Endodermal cell (in vitro differentiated cells): Measurements from ENCODE around the gene LAMA4. TPM values are rescaled to one million over a fixed set of nuclear protein-coding genes. Genes with fewer than 3 reads are reported as not detected.

Experiments used
- DNase-seq: peaks from one replicate; pipeline ENCODE4 v3.0.0-alpha.2; 2017
- H3K27ac ChIP-seq: 2 replicates; pipeline ENCODE4 v1.5.1; 2013; ENCODE audit warnings: mild to moderate bottlenecking, low read depth, low read length, moderate library complexity
- H3K27me3 ChIP-seq: 2 replicates; pipeline ENCODE4 v1.6.1; 2013; ENCODE audit warnings: mild to moderate bottlenecking, low read length, moderate library complexity; ENCODE audit not compliant: insufficient read depth, control insufficient read depth, poor library complexity, severe bottlenecking
- H3K36me3 ChIP-seq: 2 replicates; pipeline ENCODE4 v1.7.0; 2013; ENCODE audit warnings: mild to moderate bottlenecking, low read length, moderate library complexity; ENCODE audit not compliant: control insufficient read depth, insufficient read depth
- H3K4me1 ChIP-seq: one replicate; pipeline ENCODE4 v1.7.0; 2013; ENCODE audit warnings: low read length; ENCODE audit not compliant: control insufficient read depth, insufficient read depth
- H3K4me3 ChIP-seq: 2 replicates; pipeline ENCODE4 v1.5.1; 2013; ENCODE audit warnings: mild to moderate bottlenecking, low read length, moderate library complexity
- H3K9ac ChIP-seq: 2 replicates; pipeline ENCODE4 v1.6.1; 2013; ENCODE audit warnings: mild to moderate bottlenecking, low read length, moderate library complexity; ENCODE audit not compliant: poor library complexity, severe bottlenecking; ENCODE audit errors: extremely low read depth
- H3K9me3 ChIP-seq: 2 replicates; pipeline ENCODE4 v1.6.1; 2013; ENCODE audit warnings: mild to moderate bottlenecking, low read length, moderate library complexity; ENCODE audit not compliant: control insufficient read depth
- H3K27ac Mint-ChIP-seq: 2 replicates; pipeline ENCODE4 v1.8.0; 2020; ENCODE audit warnings: mixed read lengths
- H3K27me3 Mint-ChIP-seq: 2 replicates; pipeline ENCODE4 v1.8.0; 2021; ENCODE audit warnings: mild to moderate bottlenecking, mixed read lengths; ENCODE audit not compliant: insufficient read depth
- H3K36me3 Mint-ChIP-seq: 2 replicates; pipeline ENCODE4 v1.8.0; 2020; ENCODE audit warnings: low read depth, mixed read lengths
- H3K4me1 Mint-ChIP-seq: 2 replicates; pipeline ENCODE4 v1.8.0; 2020; ENCODE audit warnings: mixed read lengths
- H3K4me3 Mint-ChIP-seq: 2 replicates; pipeline ENCODE4 v1.8.0; 2020; ENCODE audit warnings: mild to moderate bottlenecking, moderate library complexity, mixed read lengths
- H3K9me3 Mint-ChIP-seq: 2 replicates; pipeline ENCODE4 v1.8.0; 2020; ENCODE audit warnings: mild to moderate bottlenecking, mixed read lengths
- WGBS, 2 experiments: methylation state at CpG; one replicate each; pipeline versions ENCODE4 v1.1.5 to v1.1.7; 2013; ENCODE audit warnings: missing lambda C conversion rate in 2 of 2, mixed read lengths in 1 of 2; ENCODE audit not compliant: insufficient coverage in 1 of 2, insufficient read length in 1 of 2; 5-methylcytosine and 5-hydroxymethylcytosine counted together
- total RNA-seq, 2 donors: library from RNA; stranded (reverse); fragmentation: NEBNext Ultra II Directional in 1 of 2; extraction: Animal tissue kit (Norgen Biotek cat#: 25700) in 1 of 2; gene quantifications; 2 replicates in 1 of 2; 3 replicates in 1 of 2; pipeline ENCODE4 v1.2.1, GENCODE V29; 2021
- TF ChIP-seq, protein P1 (sequence below): fragments of 200-600 bp; sonication (generic); conservative IDR thresholded peaks from 2 replicates; pipeline ENCODE4 v1.5.0; 2021; ENCODE audit warnings: antibody characterized with exemption, mild to moderate bottlenecking

The LAMA4 gene
- total RNA-seq, 2 donors from 2014 or later = 0.24 to 3.7 TPM

DNA sequence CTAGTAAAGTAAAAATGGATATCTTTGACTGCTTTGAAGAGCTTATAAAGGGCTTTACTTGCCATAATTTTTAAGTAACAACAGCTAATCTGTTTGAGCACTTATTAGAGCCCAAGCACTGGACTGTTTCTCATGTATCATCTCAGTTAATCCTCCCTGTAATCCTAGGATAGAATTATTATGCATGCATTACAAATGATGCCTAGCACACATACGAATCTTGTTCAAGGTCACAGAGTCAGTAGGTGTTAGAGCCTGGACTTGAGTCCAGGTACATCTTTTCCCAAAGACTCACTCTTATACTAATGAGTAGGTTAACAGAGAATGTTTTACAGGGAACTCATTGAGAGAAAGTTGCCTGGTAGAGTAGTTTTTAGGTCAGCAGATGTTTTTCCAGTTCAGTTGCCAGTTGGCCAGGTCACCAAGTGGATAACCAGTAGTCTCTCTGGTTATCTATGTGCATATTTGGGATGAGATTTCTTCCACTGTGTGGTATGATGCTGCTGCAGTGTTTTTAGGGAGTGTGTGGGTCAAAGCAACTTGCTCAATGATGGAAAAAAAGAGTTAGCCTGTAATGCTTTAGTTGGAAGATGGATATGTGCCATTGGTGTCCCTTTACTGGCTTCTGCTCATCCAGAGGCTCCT is 32.3 kb upstream of the LAMA4 start:
- no peaks in the 10 kb centered on the region for H3K4me1 ChIP-seq

DNA sequence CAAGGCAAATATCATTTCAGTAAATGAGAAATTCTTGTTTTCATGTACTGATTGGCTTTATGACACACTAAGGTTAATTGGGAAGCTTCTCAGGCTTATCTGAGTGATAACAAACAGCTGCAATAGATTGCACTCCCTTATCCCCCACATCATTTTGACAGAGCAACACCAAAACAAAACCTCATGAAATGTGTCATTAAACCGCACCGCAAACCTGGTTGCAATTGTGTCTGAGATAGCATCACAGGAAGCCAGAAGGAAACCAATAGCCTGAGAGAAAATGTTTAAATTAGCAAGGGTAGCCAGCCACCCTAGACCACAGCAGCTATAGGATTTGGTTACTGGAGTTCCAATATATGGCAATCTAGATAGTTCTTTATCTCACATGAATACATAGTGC is 31.6 kb upstream of the LAMA4 start:
- H3K27me3 Mint-ChIP-seq = no peaks in the 10 kb centered on the region
- no peak for DNase-seq
- H3K9me3 Mint-ChIP-seq = no peaks in the 10 kb centered on the region
- H3K27ac Mint-ChIP-seq = no peak overlapping the region
- H3K4me3 Mint-ChIP-seq = no peak overlapping the region
- H3K4me1 Mint-ChIP-seq = peaks cover 4% of the 10 kb centered on the region
- Histone ChIP-seq H3K4me3 (no peak overlapping the region), H3K9me3 (no peaks in the 10 kb centered on the region), H3K27me3 (no peaks in the 10 kb centered on the region), H3K9ac (no peak overlapping the region), H3K27ac (no peak overlapping the region), H3K36me3 (no peaks in the 10 kb centered on the region), H3K4me1 (no peaks in the 10 kb centered on the region)
- no peaks in the 10 kb centered on the region for H3K36me3 Mint-ChIP-seq
- 93 to 94% methylated on average over 2 of the region's 2 CpGs for WGBS, 2 experiments
- TF ChIP-seq, protein P1, sequence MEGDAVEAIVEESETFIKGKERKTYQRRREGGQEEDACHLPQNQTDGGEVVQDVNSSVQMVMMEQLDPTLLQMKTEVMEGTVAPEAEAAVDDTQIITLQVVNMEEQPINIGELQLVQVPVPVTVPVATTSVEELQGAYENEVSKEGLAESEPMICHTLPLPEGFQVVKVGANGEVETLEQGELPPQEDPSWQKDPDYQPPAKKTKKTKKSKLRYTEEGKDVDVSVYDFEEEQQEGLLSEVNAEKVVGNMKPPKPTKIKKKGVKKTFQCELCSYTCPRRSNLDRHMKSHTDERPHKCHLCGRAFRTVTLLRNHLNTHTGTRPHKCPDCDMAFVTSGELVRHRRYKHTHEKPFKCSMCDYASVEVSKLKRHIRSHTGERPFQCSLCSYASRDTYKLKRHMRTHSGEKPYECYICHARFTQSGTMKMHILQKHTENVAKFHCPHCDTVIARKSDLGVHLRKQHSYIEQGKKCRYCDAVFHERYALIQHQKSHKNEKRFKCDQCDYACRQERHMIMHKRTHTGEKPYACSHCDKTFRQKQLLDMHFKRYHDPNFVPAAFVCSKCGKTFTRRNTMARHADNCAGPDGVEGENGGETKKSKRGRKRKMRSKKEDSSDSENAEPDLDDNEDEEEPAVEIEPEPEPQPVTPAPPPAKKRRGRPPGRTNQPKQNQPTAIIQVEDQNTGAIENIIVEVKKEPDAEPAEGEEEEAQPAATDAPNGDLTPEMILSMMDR = no peak

More for the DNA sequence above, 32.3 kb upstream of the LAMA4 start:
- Histone ChIP-seq H3K9ac (no peak overlapping the region), H3K9me3 (no peaks in the 10 kb centered on the region), H3K27ac (no peak overlapping the region), H3K36me3 (no peaks in the 10 kb centered on the region), H3K4me3 (no peak overlapping the region), H3K27me3 (no peaks in the 10 kb centered on the region)
- H3K27me3 Mint-ChIP-seq = no peaks in the 10 kb centered on the region
- H3K4me1 Mint-ChIP-seq = peaks cover 4% of the 10 kb centered on the region
- no peaks in the 10 kb centered on the region for H3K36me3 Mint-ChIP-seq
- TF ChIP-seq, protein P1 = no peak
- H3K4me3 Mint-ChIP-seq = no peak overlapping the region
- 84 to 90% methylated on average over 1 of the region's 1 CpG for WGBS, 2 experiments
- no peaks in the 10 kb centered on the region for H3K9me3 Mint-ChIP-seq
- no peak for DNase-seq
- H3K27ac Mint-ChIP-seq = no peak overlapping the region

DNA sequence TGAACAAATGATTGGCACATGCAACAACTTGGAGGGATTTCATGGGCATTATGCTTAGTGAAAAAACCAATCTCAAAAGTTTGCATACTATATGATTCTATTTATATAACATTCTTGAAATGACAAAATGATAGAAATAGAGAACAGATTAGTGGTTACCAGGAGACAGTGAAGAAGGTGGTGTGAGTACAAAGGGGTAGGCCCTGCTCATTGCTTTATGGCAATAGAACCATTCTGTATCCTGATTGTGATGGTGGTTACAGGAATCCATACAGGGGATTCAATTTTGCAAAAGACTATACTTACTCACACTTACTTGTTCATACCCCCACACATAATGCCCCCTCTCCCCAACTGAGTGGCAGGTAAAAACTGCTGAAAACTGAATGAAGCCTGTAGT is 30.2 kb upstream of the LAMA4 start:
- Mint-ChIP-seq H3K4me1 (peaks cover 4% of the 10 kb centered on the region), H3K9me3 (no peaks in the 10 kb centered on the region), H3K36me3 (no peaks in the 10 kb centered on the region), H3K4me3 (no peak overlapping the region), H3K27ac (no peak overlapping the region), H3K27me3 (no peaks in the 10 kb centered on the region)
- TF ChIP-seq, protein P1 = no peak
- H3K9me3 ChIP-seq = no peaks in the 10 kb centered on the region
- no peak overlapping the region for H3K27ac ChIP-seq
- H3K4me3 ChIP-seq = no peak overlapping the region
- H3K27me3 ChIP-seq = no peaks in the 10 kb centered on the region
- DNase-seq = no peak
- H3K4me1 ChIP-seq = no peaks in the 10 kb centered on the region
- no peak overlapping the region for H3K9ac ChIP-seq
- H3K36me3 ChIP-seq = no peaks in the 10 kb centered on the region
